Measurements from ENCODE around the gene MRS2.

DNA sequence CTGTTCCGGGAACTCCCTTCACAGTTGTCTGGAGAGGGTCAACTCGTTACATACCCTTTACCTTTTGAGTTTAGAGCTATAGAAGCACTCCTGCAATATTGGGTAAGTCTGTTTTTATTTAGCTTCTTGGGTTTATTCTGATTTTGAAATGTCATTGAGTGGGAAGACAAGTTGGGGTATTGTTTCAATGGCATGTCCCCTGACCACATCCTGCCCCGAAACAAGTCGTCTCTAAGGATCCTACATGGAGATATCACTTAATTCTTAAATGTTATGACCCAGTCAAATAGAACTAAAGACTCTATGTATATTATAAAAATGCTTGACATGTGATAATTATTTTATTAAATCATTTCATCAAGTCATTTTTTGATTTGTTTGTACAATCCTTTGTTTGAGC, 9.6 kb downstream of the MRS2 start:
- no peak for TF ChIP-seq CTCF (IDR thresholded peaks at IDR 0.05)
- no peak for TF ChIP-seq POLR2A (IDR thresholded peaks at IDR 0.05; ENCODE audit: low read depth)
- TF ChIP-seq POLR2AphosphoS5 (IDR thresholded peaks at IDR 0.05), result no peak
